LNCaP clone FGC (cell line): Measurements from ENCODE around the gene CDC42.

ENCODE experiments used
- DNase-seq: peaks from one replicate; pipeline ENCODE4 v3.0.0-alpha.2; 2011; ENCODE audit warnings: low read depth
- H3K4me3 ChIP-seq: 2 replicates; pipeline ENCODE4 v1.5.1; 2011; ENCODE audit warnings: mild to moderate bottlenecking, low read depth, low read length, control low read depth
- CTCF ChIP-seq: IDR thresholded peaks from 2 replicates; pipeline ENCODE4 v1.5.1; 2012; ENCODE audit warnings: mild to moderate bottlenecking; ENCODE audit not compliant: control insufficient read depth, insufficient read depth; ENCODE audit errors: extremely low read depth

The CDC42 gene

GRCh38 chr1:22139066-22139594 is 86.6 kb downstream of the CDC42 start:
- DNase-seq = no peak
- no peak overlapping the region for H3K4me3 ChIP-seq
- TF ChIP-seq CTCF = no peak

GRCh38 chr1:22139817-22140216 is 87.3 kb downstream of the CDC42 start:
- H3K4me3 ChIP-seq = no peak overlapping the region
- no peak for TF ChIP-seq CTCF
- no peak for DNase-seq
